Spleen (tissue), 7 donors: Measurements from ENCODE around the gene TM7SF3.

Source experiments
- CTCF ChIP-seq, 11 experiments: fragments of 200-600 bp in 7 of 11; fragments of 450-650 bp in 4 of 11; sonication (generic) in 4 of 11; IDR thresholded peaks in 8 of 11; conservative IDR thresholded peaks in 3 of 11; 1 replicate in 7 of 11; 2 replicates in 4 of 11; pipeline versions ENCODE4 v1.4.0 to v1.8.0; 2016 to 2021; ENCODE audit warnings: antibody characterized with exemption in 11 of 11, inconsistent platforms in 4 of 11, mild to moderate bottlenecking in 1 of 11
- POLR2A ChIP-seq, 3 donors: fragments of 450-650 bp; IDR thresholded peaks; one replicate each; pipeline ENCODE4 v1.5.1; 2017; ENCODE audit warnings: antibody characterized with exemption in 3 of 3, mild to moderate bottlenecking in 1 of 3
- donor health status: DM: no; HTN: no; CAD: no; lungs with moderate emphysema.
- donor health status: DM: no; HTN: no; CAD: no.
- donor health status: DM: no; HTN: no; CAD: no.

GRCh38 chr12:26953447-26953846, 60.7 kb downstream of the TM7SF3 start:
- TF ChIP-seq CTCF (IDR thresholded peaks at IDR 0.05 in 8 of 11, conservative IDR thresholded peaks at IDR 0.05 in 3 of 11) (no peak), POLR2A (IDR thresholded peaks at IDR 0.05) (no peak)
